IPS-18c (cell line): ENCODE results near the gene ZNF689.
"Not testable (repeated sequence)": the region's sequence is repeated elsewhere in the genome, so short reads cannot be mapped to it uniquely, and the experiment has no call there.

Source experiments
- H3K4me3 ChIP-seq: 2 replicates; pipeline ENCODE4 v1.7.0; 2013; ENCODE audit warnings: low read depth, mild to moderate bottlenecking, low read length, moderate library complexity; ENCODE audit not compliant: insufficient read depth
- H3K9me3 ChIP-seq: one replicate; pipeline ENCODE4 v1.6.1; 2013; ENCODE audit warnings: mild to moderate bottlenecking, low read length, moderate library complexity; ENCODE audit not compliant: control insufficient read depth, insufficient read depth

ZNF689 gene

DNA sequence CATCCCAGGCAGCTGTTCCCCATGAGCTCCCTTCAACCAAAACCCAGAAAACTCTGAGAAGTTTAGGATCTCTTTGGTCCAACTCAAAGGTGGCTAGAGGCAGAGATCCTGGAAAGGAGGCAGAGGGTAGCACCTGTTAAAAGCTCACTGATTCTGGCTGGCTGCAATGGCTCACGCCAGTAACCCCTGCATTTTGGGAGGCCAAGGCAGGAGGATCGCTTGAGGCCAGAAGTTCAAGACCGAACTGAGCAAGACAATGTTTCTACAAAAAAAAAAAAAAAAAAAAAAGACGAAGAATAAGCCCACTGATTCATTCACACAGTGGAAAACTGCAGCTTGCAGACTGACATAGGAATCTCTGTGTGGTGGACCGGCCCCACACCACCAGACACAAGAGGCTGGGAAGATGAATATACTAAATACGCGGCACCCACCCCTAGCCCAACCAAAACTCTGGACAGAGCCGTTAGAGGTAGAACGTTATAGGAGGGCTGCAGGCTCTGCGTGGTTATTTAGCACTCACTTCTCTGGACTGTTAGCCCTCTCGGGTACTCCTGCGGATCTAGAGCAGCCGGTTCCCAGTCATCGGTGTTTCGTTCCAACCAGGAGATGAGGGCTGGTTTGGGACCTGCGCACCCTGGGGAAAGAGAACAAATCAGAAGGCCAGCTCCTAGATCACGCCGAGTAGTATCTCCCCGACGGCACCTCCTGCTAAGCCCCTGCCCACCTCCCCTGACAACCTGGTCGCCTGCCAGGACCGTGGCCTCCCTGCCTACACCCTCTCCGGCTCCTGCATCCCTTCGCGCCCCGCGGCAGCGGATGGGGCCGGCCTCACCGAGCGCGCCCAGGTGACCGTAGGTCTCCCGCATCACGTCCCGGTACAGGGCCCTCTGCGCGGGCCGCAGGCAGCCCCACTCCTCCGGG is 925 bp downstream of the ZNF689 start:
- H3K4me3 ChIP-seq = peak overlapping the region; percentile 96
- H3K9me3 ChIP-seq = no peaks in the 10 kb centered on the region

GRCh38 chr16:30606004-30606403 is 4.2 kb downstream of the ZNF689 start:
- Histone ChIP-seq H3K9me3 (no peaks in the 10 kb centered on the region), H3K4me3 (no peak overlapping the region)

DNA sequence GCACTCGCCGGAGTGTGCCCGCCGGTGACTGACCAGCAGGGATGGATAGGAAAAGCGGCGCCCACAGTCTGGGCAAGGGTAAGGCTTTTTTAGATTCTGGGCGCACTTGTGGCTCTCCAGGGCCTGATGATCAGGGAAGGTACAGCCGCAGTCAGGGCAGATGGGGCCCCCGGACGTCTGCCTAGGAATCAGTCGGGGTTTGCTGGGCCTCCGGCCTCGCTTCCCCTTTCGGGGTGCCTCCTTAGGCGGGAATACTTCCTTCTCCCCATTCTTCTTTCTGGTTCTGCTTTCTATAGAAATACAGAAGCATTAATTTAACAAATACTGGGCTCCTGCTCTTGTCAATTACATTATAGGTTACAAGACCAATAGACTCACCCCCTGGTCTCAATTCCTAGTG is 5.0 kb downstream of the ZNF689 start:
- Histone ChIP-seq H3K9me3 (peaks cover 1% of the 10 kb centered on the region), H3K4me3 (no peak overlapping the region)

DNA sequence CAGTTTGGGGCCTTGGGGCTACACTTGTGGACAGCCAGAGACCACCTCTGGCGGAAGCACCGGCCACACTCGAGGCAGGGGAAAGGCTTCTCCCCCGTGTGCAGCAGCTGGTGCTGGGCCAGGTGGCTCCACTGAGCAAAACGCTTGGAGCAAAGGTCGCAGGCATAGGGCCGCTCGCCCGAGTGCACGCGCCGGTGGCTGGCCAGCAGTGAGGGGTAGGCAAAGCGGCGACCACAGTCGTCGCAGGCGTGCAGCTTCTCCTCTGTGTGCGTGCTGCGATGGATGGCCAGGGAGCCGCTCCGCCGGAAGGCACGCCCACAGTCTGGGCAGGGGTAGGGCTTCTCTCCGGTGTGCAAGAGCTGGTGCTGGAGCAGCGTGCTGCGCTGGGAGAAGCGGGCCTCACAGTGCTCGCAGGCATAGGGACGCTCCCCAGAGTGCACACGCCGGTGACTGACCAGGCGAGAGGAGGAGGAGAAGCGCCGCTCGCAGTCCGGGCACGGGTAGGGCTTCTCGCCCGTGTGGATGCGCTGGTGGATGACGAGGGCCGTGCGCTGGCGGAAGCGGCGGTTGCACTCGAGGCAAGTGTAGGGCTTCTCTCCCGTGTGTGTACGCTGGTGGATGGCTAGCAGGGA is 5.8 kb downstream of the ZNF689 start:
- Histone ChIP-seq H3K4me3 (no peak overlapping the region), H3K9me3 (peaks cover 2% of the 10 kb centered on the region)

- Histone ChIP-seq H3K4me3 (no peak overlapping the region), H3K9me3 (peaks cover 2% of the 10 kb centered on the region)
These were observed 6.3 kb downstream of the ZNF689 start for GRCh38 chr16:30603945-30604315.

DNA sequence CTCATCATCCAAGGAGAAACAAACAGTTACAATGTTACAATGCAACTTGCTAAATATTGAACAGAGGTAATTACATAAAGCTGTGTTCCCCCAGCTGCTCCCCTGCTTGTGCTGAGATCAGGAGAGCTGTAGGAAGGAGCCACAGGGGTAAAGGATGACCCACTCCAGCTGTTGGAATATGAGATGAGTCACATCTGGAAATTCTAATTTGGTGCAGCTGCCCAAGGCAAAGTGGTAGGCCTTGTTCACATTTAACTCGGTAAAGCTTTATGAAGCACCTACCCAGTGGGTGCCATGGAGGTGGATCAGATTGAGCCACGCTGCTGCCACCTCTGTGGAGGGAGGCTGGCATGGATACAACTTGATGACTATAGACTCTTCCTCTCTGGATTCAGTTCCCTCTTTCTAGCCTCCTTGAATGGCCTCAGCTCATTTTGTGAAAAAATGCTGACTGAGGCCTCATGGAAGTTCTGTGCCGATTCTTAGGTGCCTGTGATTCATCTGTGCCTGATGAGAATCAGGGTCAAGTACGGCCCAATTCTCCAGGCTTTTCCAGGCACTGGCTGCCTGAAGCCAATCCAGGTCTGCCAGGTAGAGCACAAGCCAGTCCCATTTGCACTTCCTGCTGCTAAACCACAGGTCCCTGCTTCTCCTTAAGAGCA is 7.4 kb downstream of the ZNF689 start:
- H3K4me3 ChIP-seq = no peak overlapping the region
- peaks cover 2% of the 10 kb centered on the region for H3K9me3 ChIP-seq

DNA sequence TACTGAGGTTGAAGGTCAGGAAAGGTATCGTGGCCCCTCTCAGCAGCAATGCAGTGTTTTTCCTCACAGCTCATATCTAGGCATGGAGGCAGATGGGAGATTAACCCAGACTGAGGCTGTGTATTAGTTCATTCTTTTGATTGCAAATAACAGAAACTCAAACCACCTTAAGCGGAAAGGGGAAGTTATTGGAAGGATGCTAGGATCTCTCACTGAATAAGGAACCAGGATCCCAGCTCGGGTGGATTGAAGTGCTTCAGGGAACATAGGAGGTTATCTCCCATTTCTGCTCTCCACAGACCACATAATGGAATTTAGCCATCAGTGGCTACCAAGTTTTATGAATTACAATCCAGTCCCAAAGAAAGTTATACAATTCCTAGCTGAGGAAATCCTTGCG is 8.2 kb downstream of the ZNF689 start:
- peaks cover 2% of the 10 kb centered on the region for H3K9me3 ChIP-seq
- no peak overlapping the region for H3K4me3 ChIP-seq

DNA sequence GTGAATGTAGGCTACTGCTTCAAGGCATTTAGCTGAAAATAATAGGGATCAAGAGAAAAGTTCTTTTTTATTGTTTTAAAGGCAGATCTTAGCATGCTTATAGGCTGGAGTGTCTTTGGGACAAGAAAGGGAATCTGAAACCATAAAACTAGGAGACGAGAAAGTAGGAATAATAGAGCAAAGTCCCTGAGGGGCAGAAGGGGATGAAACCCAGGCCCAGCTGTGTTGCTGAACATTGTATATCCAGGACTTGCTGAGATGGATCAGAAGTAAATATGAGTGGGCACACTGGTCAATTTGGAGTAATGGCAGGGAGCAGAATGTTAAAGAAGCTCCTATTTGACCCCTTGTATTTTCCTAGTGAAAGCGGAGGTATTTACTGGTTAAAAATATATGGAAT is 9.3 kb downstream of the ZNF689 start:
- Histone ChIP-seq H3K9me3 (peaks cover 4% of the 10 kb centered on the region), H3K4me3 (no peak overlapping the region)

DNA sequence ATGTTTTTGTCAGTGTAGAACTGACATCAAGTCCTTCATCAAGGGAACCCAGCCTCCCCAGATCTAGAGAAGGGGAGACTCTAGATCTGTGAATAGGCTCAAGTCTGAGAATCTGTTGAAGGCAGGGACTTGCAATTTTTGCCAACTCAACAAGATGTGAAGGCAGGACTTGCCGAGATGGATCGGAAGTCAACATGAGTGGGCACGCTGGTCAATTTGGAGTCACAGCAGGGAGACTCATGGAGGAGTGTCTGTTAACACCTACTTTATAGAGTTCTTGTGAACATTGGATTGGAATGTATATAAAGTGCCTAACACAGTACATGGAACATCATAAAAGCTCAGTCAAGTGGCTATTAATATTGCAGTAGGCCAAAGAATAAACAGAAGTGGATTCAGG is 10.0 kb downstream of the ZNF689 start:
- Histone ChIP-seq H3K4me3 (no peak overlapping the region), H3K9me3 (peaks cover 4% of the 10 kb centered on the region)

- Histone ChIP-seq H3K9me3 (peaks cover 2% of the 10 kb centered on the region), H3K4me3 (no peak overlapping the region)
These were observed 17.3 kb downstream of the ZNF689 start for GRCh38 chr16:30592871-30593270.

DNA sequence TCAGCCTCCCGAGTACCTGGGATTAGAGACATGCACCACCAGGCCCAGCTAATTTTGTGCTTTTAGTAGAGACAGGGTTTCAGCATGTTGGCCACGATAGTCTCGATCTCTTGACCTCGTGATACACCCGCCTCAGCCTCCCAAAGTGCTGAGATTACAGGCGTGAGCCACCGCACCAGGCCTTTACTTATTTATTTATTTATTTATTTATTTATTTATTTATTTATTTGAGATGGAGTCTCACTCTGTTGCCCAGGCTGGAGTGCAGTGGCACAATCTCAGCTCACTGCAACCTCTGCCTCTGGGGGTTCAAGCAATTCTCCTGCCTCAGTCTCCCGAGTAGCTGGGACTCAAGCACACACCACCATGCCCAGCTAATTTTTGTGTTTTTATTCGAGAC is 19.3 kb downstream of the ZNF689 start:
- H3K9me3 ChIP-seq, H3K4me3 ChIP-seq: not testable (repeated sequence)

- H3K9me3 ChIP-seq, H3K4me3 ChIP-seq: not testable (repeated sequence)
These were observed 20.6 kb downstream of the ZNF689 start for GRCh38 chr16:30589582-30589981.

GRCh38 chr16:30588651-30589050 is 21.5 kb downstream of the ZNF689 start:
- Histone ChIP-seq H3K9me3 (no peaks in the 10 kb centered on the region), H3K4me3 (no peak overlapping the region)

DNA sequence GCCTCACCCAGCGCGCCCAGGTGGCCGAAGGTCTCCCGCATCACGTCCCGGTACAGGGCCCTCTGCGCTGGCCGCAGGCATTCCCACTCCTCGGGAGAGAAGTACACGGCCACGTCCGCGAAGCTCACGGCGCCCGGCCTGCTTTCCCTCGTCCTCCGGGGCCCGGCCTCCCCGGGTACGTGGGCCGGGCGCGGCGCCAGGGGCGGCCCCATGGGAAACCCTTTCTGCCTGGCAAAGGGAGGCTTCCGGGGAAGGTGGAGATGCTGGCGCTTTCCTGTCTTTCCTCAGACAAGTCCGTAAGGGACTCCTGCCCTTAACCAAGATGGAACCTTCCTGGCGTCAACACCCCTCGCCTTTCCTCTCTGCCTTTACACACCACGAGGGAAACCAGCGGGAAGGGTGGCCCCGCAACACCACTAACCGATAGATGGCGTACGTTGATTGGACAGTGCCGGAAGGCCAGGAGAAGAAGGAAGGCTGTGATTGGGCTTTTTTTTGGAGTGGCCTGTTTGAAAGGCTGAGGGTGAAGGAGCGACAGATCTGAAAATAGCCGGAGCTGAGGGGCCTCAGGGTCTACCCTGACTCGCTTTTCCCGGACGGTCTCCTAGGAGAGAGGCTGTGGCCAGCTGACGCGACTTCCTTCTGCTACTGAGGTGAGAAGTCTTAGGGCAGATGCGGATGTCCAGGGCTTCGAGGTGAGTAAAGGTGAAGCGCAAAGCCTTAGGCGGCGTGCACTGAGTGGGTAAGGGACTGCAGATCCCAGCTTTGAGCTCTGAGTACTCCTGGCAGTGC is 24.6 kb downstream of the ZNF689 start, which contains the start of gene ZNF785:
Gene ZNF785, minus strand, starts transcription at position 298 of the 792 bp plus-strand sequence. Its CDS starts 86 bp downstream, at position 212.
- H3K4me3 ChIP-seq = peak within 1 kb of the TSS; percentile 81
- no peaks in the 10 kb centered on the region for H3K9me3 ChIP-seq

- H3K9me3 ChIP-seq = no peaks in the 10 kb centered on the region
- peak overlapping the region; percentile 81 for H3K4me3 ChIP-seq
These were observed 25.2 kb downstream of the ZNF689 start for GRCh38 chr16:30585022-30585399.

- Histone ChIP-seq H3K9me3 (no peaks in the 10 kb centered on the region), H3K4me3 (no peak overlapping the region)
These were observed 27.4 kb downstream of the ZNF689 start for GRCh38 chr16:30582611-30583340.

GRCh38 chr16:30581457-30581856 is 28.7 kb downstream of the ZNF689 start:
- no peaks in the 10 kb centered on the region for H3K9me3 ChIP-seq
- no peak overlapping the region for H3K4me3 ChIP-seq
